Stomach (tissue), 9 donors: ENCODE measurements around the gene DRAXIN. TPM values are rescaled to one million over a fixed set of nuclear protein-coding genes. Genes with fewer than 3 reads are reported as not detected.

ENCODE experiments used
- DNase-seq, 2 donors: peaks; one replicate each; pipeline versions ENCODE4 v3.0.0 to v3.0.0-alpha.2; 2013 to 2019
- H3K27ac ChIP-seq, 5 donors: fragments of 200-600 bp in 4 of 5; sonication (generic) in 4 of 5; one replicate each; pipeline ENCODE4 v1.5.1; 2013 to 2019; ENCODE audit warnings: mild to moderate bottlenecking in 1 of 5, moderate library complexity in 1 of 5
- H3K27me3 ChIP-seq, 3 donors: fragments of 200-600 bp; sonication (generic); one replicate each; pipeline ENCODE4 v1.5.1; 2017 to 2019; ENCODE audit warnings: mixed run types in 1 of 3
- H3K36me3 ChIP-seq, 4 donors: fragments of 200-600 bp; sonication (generic); 1 replicate in 3 of 4; 2 replicates in 1 of 4; pipeline ENCODE4 v1.5.1; 2016 to 2019
- H3K4me1 ChIP-seq, 4 donors: fragments of 200-600 bp; sonication (generic); one replicate each; pipeline ENCODE4 v1.5.1; 2016 to 2019
- H3K4me3 ChIP-seq, 4 donors: fragments of 200-600 bp; sonication (generic) in 3 of 4; one replicate each; pipeline ENCODE4 v1.5.1; 2016 to 2019; ENCODE audit warnings: mild to moderate bottlenecking in 1 of 4
- H3K9me3 ChIP-seq, 4 donors: fragments of 200-600 bp; sonication (generic); one replicate each; pipeline ENCODE4 v1.5.1; 2016 to 2019
- EP300 ChIP-seq: sonication (generic); formaldehyde crosslinking; IDR thresholded peaks from one replicate; pipeline ENCODE4 v1.6.1; 2017; ENCODE audit warnings: antibody characterized with exemption
- POLR2A ChIP-seq, 4 donors: fragments of 450-650 bp; IDR thresholded peaks; one replicate each; pipeline ENCODE4 v1.6.1; 2016; ENCODE audit warnings: antibody characterized with exemption in 4 of 4, control low read depth in 2 of 4, mild to moderate bottlenecking in 1 of 4, moderate library complexity in 1 of 4
- POLR2AphosphoS5 ChIP-seq, 3 donors: sonication (generic); formaldehyde crosslinking; IDR thresholded peaks; one replicate each; pipeline ENCODE4 v1.6.1; 2016; ENCODE audit warnings: antibody characterized with exemption in 3 of 3
- WGBS, 5 donors: extraction: QIAGEN DNeasy Blood & Tissue Kit in 3 of 5; methylation state at CpG; one replicate each; pipeline versions ENCODE4 v1.1.5 to v1.1.7; 2013 to 2018; 5-methylcytosine and 5-hydroxymethylcytosine counted together
- intact Hi-C: fragments of 100-400 bp; cut with DNase I; formaldehyde crosslinking; loops from one replicate; pipeline ENCODE4 v1.15.1; 2023; ENCODE audit warnings: low total_unique reads
- polyA plus RNA-seq, 3 donors: library from polyadenylated mRNA; stranded (reverse); fragments of 200-250 nt; gene quantifications; one replicate each; pipeline ENCODE4 v1.2.3, GENCODE V29; 2013
- total RNA-seq, 5 donors: library from RNA; depleted of rRNA; stranded (reverse); fragments of >200 nt; gene quantifications; one replicate each; pipeline versions ENCODE4 v1.1.0 to v1.2.3, GENCODE V29; 2014 to 2016
- TF ChIP-seq, protein P1 (sequence below), 7 experiments: fragments of 450-650 bp in 4 of 7; fragments of 200-600 bp in 3 of 7; sonication (generic) in 3 of 7; IDR thresholded peaks; one replicate each; pipeline ENCODE4 v1.5.1; 2016 to 2019; ENCODE audit warnings: antibody characterized with exemption in 7 of 7, control low read depth in 2 of 7, mild to moderate bottlenecking in 1 of 7
- donor health status: healthy with polysubstance abuse.
- donor health status: Bipolar disorder and iron deficiency.
- donor health status: healthy.

Gene DRAXIN
- total and polyA plus RNA-seq, 8 donors: 0.03 to 0.18 (median 0.06) TPM; not detected in 5

GRCh38 chr1:11691928-11692711, 610 bp downstream of the DRAXIN start:
- intact Hi-C loops: no loop called here
- Histone ChIP-seq H3K27ac (no peak overlapping the region), H3K4me1 (peaks cover 19 to 36% (median 27%) of the 10 kb centered on the region in 4 donors), H3K4me3 (peak overlapping the region in 3 of 4 donors; percentile 26 to 49 (median 46)), H3K36me3 (no peaks in the 10 kb centered on the region), H3K9me3 (no peaks in the 10 kb centered on the region), H3K27me3 (peaks cover 14 to 98% (median 57%) of the 10 kb centered on the region in 3 donors)
- 6 to 13% (median 8%) methylated on average over 29 to 64 of the region's 64 CpGs for WGBS, 5 donors
- no peak for TF ChIP-seq EP300
- no peak for TF ChIP-seq POLR2AphosphoS5 (IDR thresholded peaks at IDR 0.05)
- no peak for TF ChIP-seq POLR2A (IDR thresholded peaks at IDR 0.05)
- TF ChIP-seq, protein P1, sequence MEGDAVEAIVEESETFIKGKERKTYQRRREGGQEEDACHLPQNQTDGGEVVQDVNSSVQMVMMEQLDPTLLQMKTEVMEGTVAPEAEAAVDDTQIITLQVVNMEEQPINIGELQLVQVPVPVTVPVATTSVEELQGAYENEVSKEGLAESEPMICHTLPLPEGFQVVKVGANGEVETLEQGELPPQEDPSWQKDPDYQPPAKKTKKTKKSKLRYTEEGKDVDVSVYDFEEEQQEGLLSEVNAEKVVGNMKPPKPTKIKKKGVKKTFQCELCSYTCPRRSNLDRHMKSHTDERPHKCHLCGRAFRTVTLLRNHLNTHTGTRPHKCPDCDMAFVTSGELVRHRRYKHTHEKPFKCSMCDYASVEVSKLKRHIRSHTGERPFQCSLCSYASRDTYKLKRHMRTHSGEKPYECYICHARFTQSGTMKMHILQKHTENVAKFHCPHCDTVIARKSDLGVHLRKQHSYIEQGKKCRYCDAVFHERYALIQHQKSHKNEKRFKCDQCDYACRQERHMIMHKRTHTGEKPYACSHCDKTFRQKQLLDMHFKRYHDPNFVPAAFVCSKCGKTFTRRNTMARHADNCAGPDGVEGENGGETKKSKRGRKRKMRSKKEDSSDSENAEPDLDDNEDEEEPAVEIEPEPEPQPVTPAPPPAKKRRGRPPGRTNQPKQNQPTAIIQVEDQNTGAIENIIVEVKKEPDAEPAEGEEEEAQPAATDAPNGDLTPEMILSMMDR (IDR thresholded peaks at IDR 0.05): no peak
- DNase-seq: no peak

GRCh38 chr1:11693024-11693590, 1.6 kb downstream of the DRAXIN start:
- Histone ChIP-seq H3K27ac (no peak overlapping the region), H3K9me3 (no peaks in the 10 kb centered on the region), H3K27me3 (peaks cover 14 to 98% (median 57%) of the 10 kb centered on the region in 3 donors), H3K4me3 (no peak overlapping the region), H3K36me3 (no peaks in the 10 kb centered on the region), H3K4me1 (peaks cover 19 to 36% (median 27%) of the 10 kb centered on the region in 4 donors)
- WGBS, 5 donors: 7 to 14% (median 12%) methylated on average over 6 of the region's 6 CpGs
- TF ChIP-seq, protein P1 (IDR thresholded peaks at IDR 0.05): no peak
- no peak for TF ChIP-seq POLR2AphosphoS5 (IDR thresholded peaks at IDR 0.05)
- TF ChIP-seq POLR2A (IDR thresholded peaks at IDR 0.05): no peak
- no peak for TF ChIP-seq EP300
- intact Hi-C loops: no loop called here
- no peak for DNase-seq

- no peaks in the 10 kb centered on the region for H3K36me3 ChIP-seq
- intact Hi-C loops: no loop called here
- no peaks in the 10 kb centered on the region for H3K9me3 ChIP-seq
- 42 to 60% (median 52%) methylated on average over 4 to 5 of the region's 5 CpGs for WGBS, 5 donors
- peaks cover 14 to 95% (median 51%) of the 10 kb centered on the region in 3 donors for H3K27me3 ChIP-seq
- no peak overlapping the region for H3K27ac ChIP-seq
- no peak overlapping the region for H3K4me3 ChIP-seq
- no peak for DNase-seq
- peaks cover 19 to 36% (median 27%) of the 10 kb centered on the region in 4 donors for H3K4me1 ChIP-seq
- no peak for TF ChIP-seq POLR2A (IDR thresholded peaks at IDR 0.05)
- TF ChIP-seq, protein P1 (IDR thresholded peaks at IDR 0.05): no peak
- TF ChIP-seq EP300: no peak
- no peak for TF ChIP-seq POLR2AphosphoS5 (IDR thresholded peaks at IDR 0.05)
Measured at GRCh38 chr1:11693917-11694316, 2.4 kb downstream of the DRAXIN start.

DNA sequence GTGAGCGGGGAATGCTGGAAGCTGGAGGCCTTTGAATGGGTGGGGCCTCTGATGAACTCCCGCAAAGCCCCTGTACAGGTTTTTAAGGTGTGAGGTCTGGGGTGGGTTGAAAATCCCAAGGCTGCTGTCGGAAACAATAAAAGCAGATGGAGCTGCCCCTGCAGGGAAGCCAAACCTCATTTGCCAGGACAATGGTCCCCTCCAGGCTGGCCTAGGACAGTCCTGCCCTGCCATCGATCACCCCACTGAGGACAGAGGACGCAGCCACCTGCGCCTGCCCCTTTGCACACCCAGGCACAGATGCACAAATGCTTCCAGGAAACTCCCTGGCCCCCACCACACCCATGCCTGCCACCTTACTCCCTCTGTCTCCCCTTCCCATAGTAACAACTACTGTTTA, 4.4 kb downstream of the DRAXIN start:
- 80 to 94% (median 89%) methylated on average over 6 of the region's 6 CpGs for WGBS, 5 donors
- H3K4me3 ChIP-seq: no peak overlapping the region
- intact Hi-C loops: no loop called here
- H3K36me3 ChIP-seq: no peaks in the 10 kb centered on the region
- no peak for DNase-seq
- peaks cover 12 to 94% (median 42%) of the 10 kb centered on the region in 3 donors for H3K27me3 ChIP-seq
- peaks cover 15 to 32% (median 22%) of the 10 kb centered on the region in 4 donors for H3K4me1 ChIP-seq
- H3K27ac ChIP-seq: no peak overlapping the region
- H3K9me3 ChIP-seq: no peaks in the 10 kb centered on the region
- TF ChIP-seq POLR2AphosphoS5 (IDR thresholded peaks at IDR 0.05) (no peak), POLR2A (IDR thresholded peaks at IDR 0.05) (no peak), EP300 (no peak)
- TF ChIP-seq, protein P1 (IDR thresholded peaks at IDR 0.05): no peak
